HG02588 (cell line): ENCODE results near the gene TMEM72.
A peak's percentile ranks its signal among the peaks of the same experiment; 100 is the strongest.

ENCODE experiments used
- ATAC-seq: cut with Tn5 transposase; IDR thresholded peaks from one replicate; pipeline ENCODE4 v1.9.1; 2021; ENCODE audit warnings: mild to moderate bottlenecking, moderate library complexity; ENCODE audit not compliant: unreplicated experiment

The TMEM72 gene

GRCh38 chr10:44965651-44966097 is 54.5 kb downstream of the TMEM72 start:
- peak; percentile 42 for ATAC-seq

GRCh38 chr10:44966129-44966815 is 55.1 kb downstream of the TMEM72 start:
- peak; percentile 23 for ATAC-seq

GRCh38 chr10:44966816-44967509 is 55.8 kb downstream of the TMEM72 start:
- ATAC-seq, result no peak

GRCh38 chr10:44967616-44968015 is 56.5 kb downstream of the TMEM72 start:
- no peak for ATAC-seq

- no peak for ATAC-seq
Measured at GRCh38 chr10:44968091-44968490, 57.0 kb downstream of the TMEM72 start.

GRCh38 chr10:44968500-44969400 is 57.6 kb downstream of the TMEM72 start:
- ATAC-seq, result no peak

- no peak for ATAC-seq
Measured at GRCh38 chr10:44969854-44970253, 58.7 kb downstream of the TMEM72 start.

- ATAC-seq, result no peak
Measured at GRCh38 chr10:44970812-44971395, 59.8 kb downstream of the TMEM72 start.

GRCh38 chr10:44971434-44971833 is 60.3 kb downstream of the TMEM72 start:
- ATAC-seq, result no peak

GRCh38 chr10:44971935-44972757 is 61.0 kb downstream of the TMEM72 start:
- ATAC-seq, result no peak

GRCh38 chr10:44972874-44973306 is 61.8 kb downstream of the TMEM72 start:
- no peak for ATAC-seq

- peak; percentile 34 for ATAC-seq
Measured at GRCh38 chr10:44973323-44974081, 62.4 kb downstream of the TMEM72 start.

- ATAC-seq, result peak; percentile 1
Measured at GRCh38 chr10:44974082-44974627, 63.0 kb downstream of the TMEM72 start.

GRCh38 chr10:44974628-44975430 is 63.7 kb downstream of the TMEM72 start:
- peak; percentile 78 for ATAC-seq

GRCh38 chr10:44975431-44976331 is 64.5 kb downstream of the TMEM72 start:
- no peak for ATAC-seq

- ATAC-seq, result no peak
Measured at GRCh38 chr10:44976352-44977198, 65.4 kb downstream of the TMEM72 start.
